NK-92 (cell line): ENCODE measurements around the gene KCNMA1.

Experiments
- DNase-seq: peaks from one replicate; lab custom pipeline; 2025; ENCODE audit not compliant: unreplicated experiment; lab: John Stamatoyannopoulos, UW

KCNMA1 gene

DNA sequence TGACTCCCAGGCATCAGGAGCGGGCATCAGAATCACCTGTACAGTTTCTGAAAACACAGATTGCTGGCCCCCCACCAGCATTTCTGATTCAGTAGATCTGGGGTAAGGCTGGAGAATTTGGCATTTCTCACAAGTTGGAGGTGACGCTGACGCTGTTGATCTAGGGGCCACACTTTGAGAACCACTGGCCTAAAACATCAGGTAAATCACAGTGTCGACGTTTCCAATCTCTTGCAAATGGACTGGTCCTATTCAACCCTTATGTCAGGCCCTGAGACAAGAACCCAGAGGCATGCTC lies 564.0 kb downstream of the KCNMA1 start:
- DNase-seq = no peak

- DNase-seq = no peak
These were observed 564.6 kb downstream of the KCNMA1 start for GRCh38 chr10:77072836-77073662.

- DNase-seq = no peak
These were observed 565.2 kb downstream of the KCNMA1 start for GRCh38 chr10:77072361-77072835.

GRCh38 chr10:77071956-77072355 lies 565.7 kb downstream of the KCNMA1 start:
- DNase-seq = no peak

DNA sequence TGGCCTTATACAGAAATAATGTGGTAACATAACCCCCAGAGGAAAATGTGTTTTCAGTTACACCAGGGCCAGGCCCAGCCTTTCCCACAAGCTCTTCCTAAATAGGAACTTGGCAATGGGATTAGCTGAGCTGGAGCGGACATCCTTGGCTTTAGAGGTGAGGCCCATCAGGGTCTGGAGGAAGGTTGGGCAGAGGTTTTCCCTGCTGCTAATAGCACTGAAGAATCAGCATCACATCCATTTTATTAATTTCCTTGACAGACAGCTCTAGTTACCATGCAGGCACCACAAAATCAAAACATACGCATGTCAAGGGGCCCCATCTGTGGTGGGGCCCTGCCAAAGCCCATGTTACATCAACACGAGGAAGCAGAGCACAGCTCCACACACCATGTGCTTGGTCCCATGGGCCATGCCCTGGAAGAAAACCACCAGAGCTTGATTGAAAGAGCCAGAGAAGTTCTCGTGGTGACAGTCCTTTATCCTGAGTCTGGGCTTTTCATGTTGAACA lies 566.6 kb downstream of the KCNMA1 start:
- DNase-seq = no peak

GRCh38 chr10:77070346-77070745 lies 567.3 kb downstream of the KCNMA1 start:
- no peak for DNase-seq

DNA sequence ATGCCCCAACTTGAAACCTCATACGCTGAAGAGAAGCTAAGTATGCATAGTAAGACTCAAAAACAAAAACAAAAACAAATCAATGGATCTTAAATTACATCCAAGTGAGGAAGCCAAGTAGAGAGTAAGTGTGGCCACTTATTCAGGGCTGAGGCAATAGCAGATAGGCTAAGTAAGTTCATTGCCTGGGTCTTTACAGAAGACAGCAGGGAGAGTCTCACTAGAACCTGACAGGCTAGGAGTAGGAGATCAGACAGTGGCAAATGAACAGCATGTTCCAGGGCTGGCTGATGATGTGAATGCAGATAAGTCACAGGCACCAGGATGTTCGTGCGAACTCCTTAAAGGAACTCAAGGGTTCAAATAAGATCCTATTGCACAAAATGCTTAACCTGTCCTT lies 568.6 kb downstream of the KCNMA1 start:
- no peak for DNase-seq

- DNase-seq = no peak
These were observed 569.3 kb downstream of the KCNMA1 start for GRCh38 chr10:77068272-77068671.

DNA sequence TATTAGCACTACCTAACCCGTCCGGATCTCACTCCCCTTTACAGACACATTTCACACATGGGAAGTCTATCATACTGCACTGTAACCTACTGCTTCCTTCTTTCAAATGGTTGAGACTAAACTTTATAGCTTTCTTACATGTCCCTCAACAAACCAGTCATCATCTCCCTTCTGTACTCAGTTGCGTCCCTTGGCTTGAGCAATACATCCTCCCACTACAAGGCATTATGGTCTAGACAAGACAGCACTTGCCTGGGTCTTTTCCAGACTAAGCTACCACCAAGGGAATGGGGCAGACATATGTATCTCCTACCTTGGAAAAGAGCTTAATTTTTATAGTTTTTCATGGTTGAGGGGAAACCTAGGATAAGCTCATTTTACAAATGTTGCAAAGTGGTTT lies 575.2 kb downstream of the KCNMA1 start:
- DNase-seq = no peak

DNA sequence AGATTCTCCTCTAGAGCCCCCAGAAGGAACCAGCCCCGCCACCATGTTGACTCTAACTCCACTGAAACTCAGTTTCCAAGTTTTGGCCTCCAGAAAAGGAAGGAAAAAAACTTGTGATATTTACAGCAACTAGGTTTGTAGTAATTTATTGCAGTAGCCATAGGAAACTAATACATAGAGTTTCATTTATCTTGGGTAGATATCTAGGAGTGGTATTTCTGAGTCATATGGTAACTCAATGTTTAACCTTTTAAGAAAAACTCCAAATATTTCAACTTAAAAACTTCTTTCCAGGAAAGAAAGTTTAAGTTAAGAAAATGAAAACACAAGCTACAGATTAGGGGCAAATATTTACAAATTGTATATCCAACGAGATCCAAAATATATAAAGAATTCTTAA lies 576.7 kb downstream of the KCNMA1 start:
- no peak for DNase-seq

GRCh38 chr10:77056650-77057049 lies 581.0 kb downstream of the KCNMA1 start:
- DNase-seq = no peak

- DNase-seq = no peak
These were observed 585.0 kb downstream of the KCNMA1 start for GRCh38 chr10:77052593-77052992.

DNA sequence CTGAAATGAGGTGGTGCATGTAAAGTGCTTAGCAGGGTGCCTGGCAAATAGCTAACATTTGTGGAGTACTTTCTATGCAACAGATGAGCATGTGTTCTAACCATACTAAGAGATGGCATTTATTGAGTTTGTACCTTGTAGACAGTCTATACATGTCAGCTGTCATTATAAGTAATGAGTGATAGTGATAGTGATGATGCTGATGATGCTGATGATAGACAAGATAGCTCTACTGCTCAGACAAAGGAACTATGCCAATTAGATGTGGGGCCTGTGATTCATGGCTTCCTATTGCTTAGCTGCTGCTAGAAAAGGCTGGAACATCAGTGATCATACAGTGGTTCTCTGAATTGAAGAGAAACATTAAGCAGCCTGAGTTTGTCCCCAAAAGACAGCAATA lies 585.8 kb downstream of the KCNMA1 start:
- no peak for DNase-seq

DNA sequence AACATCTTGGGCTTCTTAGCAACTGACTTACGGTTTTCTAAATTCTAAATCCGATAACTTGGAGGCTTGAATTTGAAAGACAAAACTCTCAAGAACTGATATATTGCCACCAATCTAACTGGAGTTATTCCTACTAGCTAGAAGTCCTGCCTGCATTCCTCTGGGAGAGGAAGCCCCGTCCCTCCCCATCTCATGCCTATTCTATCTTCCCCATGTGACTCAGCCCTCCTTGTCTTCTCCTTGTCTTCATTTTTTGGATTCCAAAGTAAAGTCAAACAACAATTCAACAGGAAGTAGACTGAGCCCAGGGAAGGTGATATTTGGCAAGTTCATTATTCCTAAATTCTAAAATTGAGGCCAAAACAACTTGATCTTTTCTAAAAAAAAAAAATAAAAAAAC lies 587.7 kb downstream of the KCNMA1 start:
- no peak for DNase-seq

GRCh38 chr10:77049146-77049545 lies 588.5 kb downstream of the KCNMA1 start:
- DNase-seq = no peak

- DNase-seq = no peak
These were observed 592.5 kb downstream of the KCNMA1 start for GRCh38 chr10:77045085-77045484.

DNA sequence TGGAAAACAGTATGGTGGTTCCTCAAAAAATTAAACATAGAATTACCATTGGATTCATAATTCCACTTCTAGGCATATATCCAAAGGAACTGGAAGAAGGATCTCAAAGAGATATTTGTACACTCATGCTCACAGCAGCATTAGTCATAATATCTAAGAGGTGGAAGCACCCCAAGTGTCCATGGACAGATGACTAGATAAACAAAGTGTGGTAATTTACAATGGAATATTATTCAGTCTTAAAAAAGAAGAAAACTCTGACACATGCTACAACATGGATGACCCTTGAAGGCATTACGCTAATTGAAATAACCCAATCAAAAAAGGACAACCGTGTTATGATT lies 594.2 kb downstream of the KCNMA1 start:
- no peak for DNase-seq

DNA sequence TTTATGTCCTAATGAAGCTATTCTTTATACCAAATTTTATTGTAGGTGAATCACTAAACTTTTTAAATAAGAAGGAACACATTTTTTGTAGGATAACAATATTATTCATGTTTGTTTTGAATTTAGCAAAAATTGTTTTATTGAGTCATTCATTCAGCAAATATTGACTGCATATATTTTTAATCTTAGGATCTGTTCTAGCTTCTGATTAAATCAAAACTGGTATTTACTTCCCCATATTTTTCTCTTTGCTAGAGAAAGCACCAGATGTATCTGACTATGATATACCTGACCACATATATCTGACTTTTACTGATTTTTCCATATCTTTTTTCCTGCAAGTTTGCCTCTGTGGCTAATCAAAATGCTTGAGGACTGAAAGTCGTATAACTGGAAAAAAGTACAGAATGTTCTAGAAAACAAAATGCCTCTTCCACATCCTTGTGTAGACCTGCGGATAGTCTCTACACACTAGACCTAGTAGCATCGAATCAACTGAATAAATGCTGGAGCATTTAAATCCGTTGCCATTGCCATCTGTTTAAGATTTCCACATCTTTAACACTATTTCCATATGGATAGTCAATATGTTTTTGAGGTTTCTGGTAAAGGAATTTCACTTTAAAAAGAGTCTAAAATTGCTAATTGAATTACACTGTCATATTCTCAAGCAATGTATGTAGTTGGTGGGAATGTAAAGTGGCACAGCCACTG lies 594.7 kb downstream of the KCNMA1 start:
- DNase-seq = no peak

DNA sequence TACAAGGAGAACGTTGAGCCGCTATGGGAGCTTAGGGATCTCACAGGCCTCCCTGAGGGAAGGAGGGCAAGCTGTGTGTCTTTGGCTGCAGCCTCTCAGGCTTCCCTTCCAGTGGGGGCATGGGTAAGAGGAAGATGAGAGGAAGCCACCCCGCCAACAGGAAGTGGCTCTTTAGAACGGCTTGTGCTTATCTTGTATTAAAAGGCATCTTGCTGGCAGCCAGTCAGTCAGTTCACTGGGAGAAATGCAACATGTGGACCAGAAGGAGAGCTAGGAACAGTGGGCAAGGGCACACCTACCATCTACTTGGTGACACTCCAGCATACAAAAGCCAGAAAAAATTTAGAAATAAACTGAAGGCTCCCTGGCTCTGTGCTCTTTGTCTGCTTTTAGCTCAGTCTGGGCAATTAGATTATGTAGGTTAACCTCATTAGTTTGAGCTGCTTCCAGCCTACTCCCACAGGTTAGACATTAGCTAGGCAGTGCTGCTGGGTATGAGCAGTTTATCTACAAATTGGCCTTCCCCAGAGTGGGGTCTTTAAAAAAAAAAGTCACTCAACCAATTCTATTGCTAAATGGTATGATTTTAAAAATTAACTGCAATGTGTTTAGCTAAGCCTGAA lies 595.9 kb downstream of the KCNMA1 start:
- no peak for DNase-seq

GRCh38 chr10:77038407-77038806 lies 599.2 kb downstream of the KCNMA1 start:
- DNase-seq = no peak

DNA sequence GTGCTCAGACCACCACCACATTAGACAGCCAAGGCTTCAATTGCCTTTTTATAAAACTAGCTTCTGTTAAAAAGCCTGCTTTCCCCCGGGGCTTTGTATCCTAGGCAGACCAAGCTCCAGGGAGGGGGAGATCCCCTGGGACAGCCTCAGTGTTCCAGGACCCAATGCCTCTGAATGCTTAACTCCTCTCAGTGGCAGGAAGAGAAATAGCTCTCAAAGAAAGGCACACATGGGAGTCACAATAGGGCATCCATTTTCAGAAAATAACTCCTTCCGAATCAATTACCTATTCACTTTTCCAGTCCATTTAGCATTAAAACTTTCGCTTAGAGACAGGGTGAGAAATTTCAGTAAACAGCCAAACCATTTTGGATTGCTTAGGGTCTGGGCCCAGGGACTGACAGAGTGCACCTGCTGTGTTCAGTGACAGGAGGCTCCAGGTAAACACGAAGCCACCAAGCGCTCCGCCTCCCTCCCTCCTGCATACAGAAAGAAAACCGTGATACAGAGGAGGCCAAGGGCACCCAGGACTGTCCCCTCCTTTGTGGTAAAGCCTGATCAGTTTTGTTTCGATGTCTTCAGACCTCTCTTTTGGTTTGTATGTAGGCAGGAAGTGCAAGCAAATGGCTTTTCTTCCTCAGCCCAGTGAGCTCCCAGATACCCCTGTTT lies 599.7 kb downstream of the KCNMA1 start:
- no peak for DNase-seq
